WERI-Rb-1 (cell line): Measurements from ENCODE around the gene TMEM255B.
"Not testable (repeated sequence)": the region's sequence is repeated elsewhere in the genome, so short reads cannot be mapped to it uniquely, and the experiment has no call there.

Source experiments
- DNase-seq: peaks from one replicate; pipeline ENCODE4 v3.0.0-alpha.2; 2020
- H3K27ac ChIP-seq: fragments of 250-450 bp; sonication (Bioruptor Pico); 2 replicates; pipeline ENCODE4 v1.5.1; 2020; ENCODE audit warnings: mild to moderate bottlenecking, moderate library complexity
- H3K27me3 ChIP-seq: fragments of 250-450 bp; sonication (Bioruptor Pico); 2 replicates; pipeline ENCODE4 v1.5.1; 2021; ENCODE audit warnings: mild to moderate bottlenecking, low read depth, moderate library complexity; ENCODE audit not compliant: insufficient read depth, severe bottlenecking
- H3K36me3 ChIP-seq: fragments of 250-450 bp; sonication (Bioruptor Pico); 2 replicates; pipeline ENCODE4 v1.5.1; 2020; ENCODE audit warnings: mild to moderate bottlenecking, moderate library complexity
- H3K4me3 ChIP-seq: 2 replicates; pipeline ENCODE4 v1.5.1; 2011; ENCODE audit warnings: low read depth, mild to moderate bottlenecking, control low read depth, low read length
- H3K9me3 ChIP-seq: fragments of 250-450 bp; sonication (Bioruptor Pico); 2 replicates; pipeline ENCODE4 v1.5.1; 2021; ENCODE audit warnings: mild to moderate bottlenecking, moderate library complexity; ENCODE audit not compliant: severe bottlenecking
- CTCF ChIP-seq: IDR thresholded peaks from 2 replicates; pipeline ENCODE4 v1.5.1; 2011; ENCODE audit warnings: low read depth, mild to moderate bottlenecking, control low read depth, inconsistent platforms, low read length

The TMEM255B gene

GRCh38 chr13:113758651-113759524, at the start of gene TMEM255B:
Gene TMEM255B, plus strand, starts transcription at chr13:113759226. Its CDS starts 44 bp downstream, at chr13:113759270.
- H3K9me3 ChIP-seq = no peaks in the 10 kb centered on the region
- H3K27ac ChIP-seq = no peak within 1 kb of the TSS
- TF ChIP-seq CTCF = peak; percentile 53
- H3K27me3 ChIP-seq = peaks cover 29% of the 10 kb centered on the region
- H3K4me3 ChIP-seq = peak within 1 kb of the TSS; percentile 71
- peak; percentile 94 for DNase-seq
- no peaks in the 10 kb centered on the region for H3K36me3 ChIP-seq

GRCh38 chr13:113722921-113723320, 36.1 kb upstream of the TMEM255B start:
- TF ChIP-seq CTCF = no peak
- DNase-seq = no peak
- Histone ChIP-seq H3K36me3 (peaks cover 8% of the 10 kb centered on the region), H3K27me3 (no peaks in the 10 kb centered on the region), H3K27ac (no peak overlapping the region), H3K4me3 (no peak overlapping the region), H3K9me3 (peaks cover 9% of the 10 kb centered on the region)

GRCh38 chr13:113723410-113724015, 35.5 kb upstream of the TMEM255B start:
- peaks cover 9% of the 10 kb centered on the region for H3K9me3 ChIP-seq
- peaks cover 11% of the 10 kb centered on the region for H3K36me3 ChIP-seq
- no peak overlapping the region for H3K4me3 ChIP-seq
- no peak overlapping the region for H3K27ac ChIP-seq
- TF ChIP-seq CTCF = no peak
- H3K27me3 ChIP-seq = no peaks in the 10 kb centered on the region
- no peak for DNase-seq

- Histone ChIP-seq H3K27ac (peak overlapping the region; percentile 56), H3K4me3 (peak overlapping the region; percentile 50), H3K36me3 (peaks cover 17% of the 10 kb centered on the region), H3K27me3 (no peaks in the 10 kb centered on the region), H3K9me3 (peaks cover 9% of the 10 kb centered on the region)
- peak; percentile 20 for DNase-seq
- TF ChIP-seq CTCF = no peak
These were observed 34.8 kb upstream of the TMEM255B start for GRCh38 chr13:113724016-113724758.

- H3K27me3 ChIP-seq = no peaks in the 10 kb centered on the region
- peak; percentile 99 for TF ChIP-seq CTCF
- peak overlapping the region; percentile 50 for H3K4me3 ChIP-seq
- peaks cover 21% of the 10 kb centered on the region for H3K36me3 ChIP-seq
- H3K9me3 ChIP-seq = peaks cover 9% of the 10 kb centered on the region
- DNase-seq = peak; percentile 95
- H3K27ac ChIP-seq = peak overlapping the region; percentile 56
These were observed 34.2 kb upstream of the TMEM255B start for GRCh38 chr13:113724780-113725315.

GRCh38 chr13:113725329-113726105, 33.5 kb upstream of the TMEM255B start:
- H3K27ac ChIP-seq, H3K9me3 ChIP-seq, H3K27me3 ChIP-seq: not testable (repeated sequence)
- peaks cover 21% of the 10 kb centered on the region for H3K36me3 ChIP-seq
- peak overlapping the region; percentile 50 for H3K4me3 ChIP-seq
- peak; percentile 86 for DNase-seq

- Histone ChIP-seq H3K4me3 (peak overlapping the region; percentile 41), H3K36me3 (peaks cover 21% of the 10 kb centered on the region), H3K27ac (peak overlapping the region; percentile 82)
- peak; percentile 53 for DNase-seq
- not testable (repeated sequence) for H3K27me3 ChIP-seq, H3K9me3 ChIP-seq
These were observed 32.8 kb upstream of the TMEM255B start for GRCh38 chr13:113726106-113726821.
